ENCODE data around the gene CNTNAP4. TPM values are rescaled to one million over a fixed set of nuclear protein-coding genes. Genes with fewer than 3 reads are reported as not detected.

The CNTNAP4 gene
- polyA plus RNA-seq, 3 donors = not detected

DNA sequence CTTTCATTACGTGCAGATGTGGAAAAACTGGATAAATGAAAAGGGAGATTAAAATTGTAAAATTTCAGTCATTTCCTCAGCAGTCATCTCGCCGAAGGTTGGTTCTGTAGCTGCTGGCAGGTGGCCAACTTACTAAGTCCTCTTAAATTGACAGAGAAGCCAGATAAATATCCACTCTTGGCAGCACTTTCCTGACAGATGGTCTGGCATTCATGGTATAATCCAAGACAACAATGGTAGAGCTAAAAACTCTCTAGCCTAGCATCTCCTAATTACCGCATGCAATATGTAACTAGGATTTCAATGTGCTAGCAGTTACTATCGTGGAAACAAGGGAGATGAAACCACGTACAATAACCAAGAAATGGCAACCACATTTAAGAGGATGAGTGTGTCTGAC, 306.3 kb downstream of the CNTNAP4 start:
- peaks cover 0 to 7% (median 0%) of the 10 kb centered on the region in 7 donors for H3K9me3 Mint-ChIP-seq
- intact Hi-C loops (cut with micrococcal nuclease) = no loop called here
- no peak overlapping the region for H3K27ac Mint-ChIP-seq
- Histone ChIP-seq H3K9me3 (replicated peaks in 1 of 2; ENCODE audit: control insufficient read depth in 1 of 2, insufficient read depth in 1 of 2, low read length in 2 of 2) (no peaks in the 10 kb centered on the region), H3K4me1 (ENCODE audit: control insufficient read depth in 1 of 2, insufficient read depth in 2 of 2, low read length in 2 of 2) (no peaks in the 10 kb centered on the region), H3K36me3 (replicated peaks in 1 of 2; ENCODE audit: control insufficient read depth in 1 of 2, insufficient read depth in 2 of 2, low read length in 2 of 2) (no peaks in the 10 kb centered on the region), H3K79me2 (ENCODE audit: insufficient read depth, low read length) (no peaks in the 10 kb centered on the region), H3K27ac (ENCODE audit: low read depth in 1 of 2, low read length in 2 of 2) (no peak overlapping the region), H3K27me3 (ENCODE audit: control insufficient read depth in 2 of 2, insufficient read depth in 2 of 2, low read length in 2 of 2) (no peaks in the 10 kb centered on the region), H3K4me3 (replicated peaks in 1 of 3; ENCODE audit: low read depth in 2 of 3, low read length in 3 of 3) (no peak overlapping the region), H3K9ac (ENCODE audit: insufficient read depth, low read length, poor library complexity, severe bottlenecking) (no peak overlapping the region), H3K4me2 (replicated peaks; ENCODE audit: extremely low read depth, low read length, poor library complexity, severe bottlenecking) (no peak overlapping the region), H4K20me1 (ENCODE audit: insufficient read depth, low read length) (no peaks in the 10 kb centered on the region), H2AFZ (ENCODE audit: insufficient read depth, low read depth, low read length, poor library complexity, severe bottlenecking) (no peak overlapping the region)
- H3K4me3 Mint-ChIP-seq = no peak overlapping the region
- no peaks in the 10 kb centered on the region for H3K4me1 Mint-ChIP-seq
- no CpG with 5 or more reads among the region's 6 CpGs for WGBS (ENCODE audit: insufficient coverage)
- peaks cover 0 to 2% (median 0%) of the 10 kb centered on the region in 3 donors for H3K27me3 Mint-ChIP-seq (ENCODE audit: low read depth in 3 of 3)
- no peak for DNase-seq
- TF ChIP-seq, protein P1, sequence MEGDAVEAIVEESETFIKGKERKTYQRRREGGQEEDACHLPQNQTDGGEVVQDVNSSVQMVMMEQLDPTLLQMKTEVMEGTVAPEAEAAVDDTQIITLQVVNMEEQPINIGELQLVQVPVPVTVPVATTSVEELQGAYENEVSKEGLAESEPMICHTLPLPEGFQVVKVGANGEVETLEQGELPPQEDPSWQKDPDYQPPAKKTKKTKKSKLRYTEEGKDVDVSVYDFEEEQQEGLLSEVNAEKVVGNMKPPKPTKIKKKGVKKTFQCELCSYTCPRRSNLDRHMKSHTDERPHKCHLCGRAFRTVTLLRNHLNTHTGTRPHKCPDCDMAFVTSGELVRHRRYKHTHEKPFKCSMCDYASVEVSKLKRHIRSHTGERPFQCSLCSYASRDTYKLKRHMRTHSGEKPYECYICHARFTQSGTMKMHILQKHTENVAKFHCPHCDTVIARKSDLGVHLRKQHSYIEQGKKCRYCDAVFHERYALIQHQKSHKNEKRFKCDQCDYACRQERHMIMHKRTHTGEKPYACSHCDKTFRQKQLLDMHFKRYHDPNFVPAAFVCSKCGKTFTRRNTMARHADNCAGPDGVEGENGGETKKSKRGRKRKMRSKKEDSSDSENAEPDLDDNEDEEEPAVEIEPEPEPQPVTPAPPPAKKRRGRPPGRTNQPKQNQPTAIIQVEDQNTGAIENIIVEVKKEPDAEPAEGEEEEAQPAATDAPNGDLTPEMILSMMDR (IDR thresholded peaks at IDR 0.05) = no peak
- no peaks in the 10 kb centered on the region for H3K36me3 Mint-ChIP-seq

DNA sequence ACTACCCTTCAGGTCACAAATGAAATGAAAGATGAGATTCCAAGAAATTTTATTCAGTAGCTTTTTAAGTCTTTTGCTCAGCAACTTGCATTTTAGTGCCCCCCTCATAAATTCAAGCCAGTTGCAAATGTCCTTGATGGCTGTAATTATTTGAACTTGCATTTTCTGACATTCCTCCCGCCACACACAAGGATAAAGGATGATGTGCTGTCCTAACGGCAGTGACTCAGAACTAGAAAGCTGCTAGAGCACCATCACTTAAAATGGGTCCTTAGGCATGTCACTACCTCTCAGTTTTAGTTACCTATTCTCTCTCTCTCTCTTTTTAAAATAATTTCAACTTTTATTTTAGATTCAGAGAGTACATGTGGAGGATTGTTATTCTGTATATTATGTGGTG, 306.7 kb downstream of the CNTNAP4 start:
- no peak overlapping the region for H3K27ac ChIP-seq (ENCODE audit: low read depth in 1 of 2, low read length in 2 of 2)
- no peaks in the 10 kb centered on the region for H3K9me3 ChIP-seq (replicated peaks in 1 of 2; ENCODE audit: control insufficient read depth in 1 of 2, insufficient read depth in 1 of 2, low read length in 2 of 2)
- no peak for DNase-seq
- no peak overlapping the region for H3K9ac ChIP-seq (ENCODE audit: insufficient read depth, low read length, poor library complexity, severe bottlenecking)
- H3K9me3 Mint-ChIP-seq = peaks cover 0 to 7% (median 0%) of the 10 kb centered on the region in 7 donors
- H3K4me1 ChIP-seq (ENCODE audit: control insufficient read depth in 1 of 2, insufficient read depth in 2 of 2, low read length in 2 of 2) = no peaks in the 10 kb centered on the region
- no peaks in the 10 kb centered on the region for H3K36me3 Mint-ChIP-seq
- intact Hi-C loops (cut with micrococcal nuclease) = no loop called here
- H3K4me2 ChIP-seq (replicated peaks; ENCODE audit: extremely low read depth, low read length, poor library complexity, severe bottlenecking) = no peak overlapping the region
- H3K27ac Mint-ChIP-seq = no peak overlapping the region
- no CpG with 5 or more reads among the region's 2 CpGs for WGBS (ENCODE audit: insufficient coverage)
- no peak overlapping the region for H3K4me3 Mint-ChIP-seq
- H3K4me3 ChIP-seq (replicated peaks in 1 of 3; ENCODE audit: low read depth in 2 of 3, low read length in 3 of 3) = no peak overlapping the region
- H3K4me1 Mint-ChIP-seq = no peaks in the 10 kb centered on the region
- no peak overlapping the region for H2AFZ ChIP-seq (ENCODE audit: insufficient read depth, low read depth, low read length, poor library complexity, severe bottlenecking)
- H3K27me3 ChIP-seq (ENCODE audit: control insufficient read depth in 2 of 2, insufficient read depth in 2 of 2, low read length in 2 of 2) = no peaks in the 10 kb centered on the region
- no peaks in the 10 kb centered on the region for H3K36me3 ChIP-seq (replicated peaks in 1 of 2; ENCODE audit: control insufficient read depth in 1 of 2, insufficient read depth in 2 of 2, low read length in 2 of 2)
- H3K79me2 ChIP-seq (ENCODE audit: insufficient read depth, low read length) = no peaks in the 10 kb centered on the region
- peaks cover 0 to 2% (median 0%) of the 10 kb centered on the region in 3 donors for H3K27me3 Mint-ChIP-seq (ENCODE audit: low read depth in 3 of 3)
- TF ChIP-seq, protein P1 (IDR thresholded peaks at IDR 0.05) = no peak
- H4K20me1 ChIP-seq (ENCODE audit: insufficient read depth, low read length) = no peaks in the 10 kb centered on the region

Data from CD14-positive monocyte (primary cell).